Skin of body (tissue), 3 donors: ENCODE data around the gene C12orf57. TPM values are rescaled to one million over a fixed set of nuclear protein-coding genes. Genes with fewer than 3 reads are reported as not detected.
A peak's percentile ranks its signal among the peaks of the same experiment; 100 is the strongest.

Experiments
- DNase-seq: peaks from one replicate; lab custom pipeline; 2025; lab: John Stamatoyannopoulos, UW
- small RNA-seq: library from RNA; depleted of rRNA; stranded (forward); fragments of <200 nt; gene quantifications from one replicate; pipeline ENCODE3, GENCODE V24; 2014; ENCODE audit warnings: low replicate concordance
- total RNA-seq: library from RNA; depleted of rRNA; stranded (reverse); fragments of >200 nt; gene quantifications from one replicate; pipeline ENCODE4 v1.2.3, GENCODE V29; 2014

The C12orf57 gene
- total RNA-seq, 1 donor from 2014 or later = 130 TPM

- DNase-seq = no peak
These were observed 44.2 kb downstream of the C12orf57 start for GRCh38 chr12:6987956-6988553.

Small RNA genes lying within 50 kb of the gene (small RNA-seq; reads per million reads assigned to genes)
- gene MIR141 (270 reads per million, percentile 97 among the genes with 10 or more reads in this experiment), gene MIR200C (82.6 reads per million, percentile 96 among the genes with 10 or more reads in this experiment), gene RNU7-1 (not detected), gene SCARNA12 (0.40 reads per million, percentile 50 among the genes with 10 or more reads in this experiment)

Other genes with a start within 250 kb of the C12orf57 start
- 0.10 TPM for gene PIANP, start 243.2 kb upstream of the C12orf57 start, total RNA-seq
- gene COPS7A, start 220.0 kb upstream of the C12orf57 start, total RNA-seq = 24.4 TPM
- gene MLF2, start 190.9 kb upstream of the C12orf57 start, total RNA-seq = 76.3 TPM
- 49.1 TPM for gene PTMS, start 177.7 kb upstream of the C12orf57 start, total RNA-seq
- 0.49 TPM for gene LAG3, start 171.5 kb upstream of the C12orf57 start, total RNA-seq
- gene CD4, start 154.5 kb upstream of the C12orf57 start, total RNA-seq = 9.7 TPM
- gene GPR162, start 122.2 kb upstream of the C12orf57 start, total RNA-seq = 4.9 TPM
- gene P3H3, start 115.6 kb upstream of the C12orf57 start, total RNA-seq = 28.4 TPM
- gene GNB3, start 103.1 kb upstream of the C12orf57 start, total RNA-seq = 2.2 TPM
- gene CDCA3, start 92.7 kb upstream of the C12orf57 start, total RNA-seq = 8.1 TPM
- 35.7 TPM for gene USP5, start 91.9 kb upstream of the C12orf57 start, total RNA-seq
- gene TPI1, start 76.5 kb upstream of the C12orf57 start, total RNA-seq = 316 TPM
- 3.1 TPM for gene SPSB2, start 70.7 kb upstream of the C12orf57 start, total RNA-seq
- 4.3 TPM for gene LRRC23, start 39.2 kb upstream of the C12orf57 start, total RNA-seq
- gene ENO2, start 29.4 kb upstream of the C12orf57 start, total RNA-seq = 9.0 TPM
- gene ATN1, start 16.1 kb upstream of the C12orf57 start, total RNA-seq = 39.4 TPM
- not detected for gene RNU7-1, start 206 bp upstream of the C12orf57 start, total RNA-seq
- gene PTPN6, start 7.3 kb downstream of the C12orf57 start, total RNA-seq = 12.6 TPM
- gene PHB2, start 26.6 kb downstream of the C12orf57 start, total RNA-seq = 113 TPM
- 22.0 TPM for gene EMG1, start 26.9 kb downstream of the C12orf57 start, total RNA-seq
- gene LPCAT3, start 74.5 kb downstream of the C12orf57 start, total RNA-seq = 24.9 TPM
- 99.0 TPM for gene C1S, start 116.7 kb downstream of the C12orf57 start, total RNA-seq
- gene C1R, start 148.4 kb downstream of the C12orf57 start, total RNA-seq = 78.8 TPM
- gene C1RL, start 165.2 kb downstream of the C12orf57 start, total RNA-seq = 10.4 TPM
- gene RBP5, start 184.9 kb downstream of the C12orf57 start, total RNA-seq = 1.4 TPM
- 31.7 TPM for gene CLSTN3, start 186.3 kb downstream of the C12orf57 start, total RNA-seq
- gene PEX5, start 245.7 kb downstream of the C12orf57 start, total RNA-seq = 26.1 TPM